Progenitor cell of endocrine pancreas (in vitro differentiated cells): ENCODE measurements around the gene SPOCK1. TPM values are rescaled to one million over a fixed set of nuclear protein-coding genes. Genes with fewer than 3 reads are reported as not detected.

Experiments used
- DNase-seq: peaks from one replicate; pipeline ENCODE4 v3.0.0; 2021; ENCODE audit warnings: low spot score; ENCODE audit not compliant: unreplicated experiment
- H3K27ac Mint-ChIP-seq: 2 replicates; pipeline ENCODE4 v1.8.0; 2021; ENCODE audit warnings: mild to moderate bottlenecking, moderate library complexity, mixed read lengths
- H3K27me3 Mint-ChIP-seq: 2 replicates; pipeline ENCODE4 v1.8.0; 2021; ENCODE audit warnings: mixed read lengths
- H3K36me3 Mint-ChIP-seq: 2 replicates; pipeline ENCODE4 v1.8.0; 2022; ENCODE audit warnings: mixed read lengths; ENCODE audit not compliant: insufficient read depth
- H3K4me1 Mint-ChIP-seq: 2 replicates; pipeline ENCODE4 v1.8.0; 2021; ENCODE audit warnings: low read depth, mixed read lengths
- H3K4me3 Mint-ChIP-seq: 2 replicates; pipeline ENCODE4 v1.8.0; 2021; ENCODE audit warnings: low read depth, mild to moderate bottlenecking, moderate library complexity, mixed read lengths
- H3K9me3 Mint-ChIP-seq: 2 replicates; pipeline ENCODE4 v1.8.0; 2021; ENCODE audit warnings: low read depth, mixed read lengths
- total RNA-seq: library from RNA; stranded (reverse); gene quantifications from 2 replicates; pipeline ENCODE4 v1.2.1, GENCODE V29; 2021
- TF ChIP-seq, protein P1 (sequence below): fragments of 200-600 bp; sonication (generic); IDR thresholded peaks from one replicate; pipeline ENCODE4 v1.5.0; 2021; ENCODE audit warnings: antibody characterized with exemption, mild to moderate bottlenecking; ENCODE audit not compliant: unreplicated experiment

Gene SPOCK1
- total RNA-seq, 1 donor from 2014 or later, result 41.4 TPM

DNA sequence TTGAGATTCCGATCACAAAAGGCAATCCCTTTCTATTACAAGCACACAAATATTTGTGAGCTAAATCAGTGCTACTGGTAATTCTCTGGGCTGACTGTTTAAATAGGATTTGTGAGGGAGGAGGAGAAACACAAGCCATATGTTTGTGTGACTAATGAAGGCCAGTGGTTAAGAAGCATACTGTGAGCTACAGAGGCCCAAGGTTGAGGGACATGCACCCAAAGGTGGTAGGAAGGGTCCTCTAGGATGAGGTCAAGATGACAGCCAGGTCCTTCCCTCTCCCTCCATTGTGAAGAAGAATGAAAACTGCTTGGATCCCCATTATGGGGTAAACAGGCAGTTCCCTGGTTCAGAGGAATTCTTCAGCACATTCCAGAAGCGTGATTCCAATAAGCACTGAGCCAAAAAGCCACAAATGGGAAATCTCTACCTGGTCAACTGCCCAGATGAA, 83.9 kb downstream of the SPOCK1 start:
- TF ChIP-seq, protein P1, sequence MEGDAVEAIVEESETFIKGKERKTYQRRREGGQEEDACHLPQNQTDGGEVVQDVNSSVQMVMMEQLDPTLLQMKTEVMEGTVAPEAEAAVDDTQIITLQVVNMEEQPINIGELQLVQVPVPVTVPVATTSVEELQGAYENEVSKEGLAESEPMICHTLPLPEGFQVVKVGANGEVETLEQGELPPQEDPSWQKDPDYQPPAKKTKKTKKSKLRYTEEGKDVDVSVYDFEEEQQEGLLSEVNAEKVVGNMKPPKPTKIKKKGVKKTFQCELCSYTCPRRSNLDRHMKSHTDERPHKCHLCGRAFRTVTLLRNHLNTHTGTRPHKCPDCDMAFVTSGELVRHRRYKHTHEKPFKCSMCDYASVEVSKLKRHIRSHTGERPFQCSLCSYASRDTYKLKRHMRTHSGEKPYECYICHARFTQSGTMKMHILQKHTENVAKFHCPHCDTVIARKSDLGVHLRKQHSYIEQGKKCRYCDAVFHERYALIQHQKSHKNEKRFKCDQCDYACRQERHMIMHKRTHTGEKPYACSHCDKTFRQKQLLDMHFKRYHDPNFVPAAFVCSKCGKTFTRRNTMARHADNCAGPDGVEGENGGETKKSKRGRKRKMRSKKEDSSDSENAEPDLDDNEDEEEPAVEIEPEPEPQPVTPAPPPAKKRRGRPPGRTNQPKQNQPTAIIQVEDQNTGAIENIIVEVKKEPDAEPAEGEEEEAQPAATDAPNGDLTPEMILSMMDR, result no peak
- Mint-ChIP-seq H3K27ac (no peak overlapping the region), H3K27me3 (no peaks in the 10 kb centered on the region), H3K9me3 (peaks cover 12% of the 10 kb centered on the region), H3K4me3 (no peak overlapping the region), H3K36me3 (no peaks in the 10 kb centered on the region), H3K4me1 (no peaks in the 10 kb centered on the region)
- no peak for DNase-seq

DNA sequence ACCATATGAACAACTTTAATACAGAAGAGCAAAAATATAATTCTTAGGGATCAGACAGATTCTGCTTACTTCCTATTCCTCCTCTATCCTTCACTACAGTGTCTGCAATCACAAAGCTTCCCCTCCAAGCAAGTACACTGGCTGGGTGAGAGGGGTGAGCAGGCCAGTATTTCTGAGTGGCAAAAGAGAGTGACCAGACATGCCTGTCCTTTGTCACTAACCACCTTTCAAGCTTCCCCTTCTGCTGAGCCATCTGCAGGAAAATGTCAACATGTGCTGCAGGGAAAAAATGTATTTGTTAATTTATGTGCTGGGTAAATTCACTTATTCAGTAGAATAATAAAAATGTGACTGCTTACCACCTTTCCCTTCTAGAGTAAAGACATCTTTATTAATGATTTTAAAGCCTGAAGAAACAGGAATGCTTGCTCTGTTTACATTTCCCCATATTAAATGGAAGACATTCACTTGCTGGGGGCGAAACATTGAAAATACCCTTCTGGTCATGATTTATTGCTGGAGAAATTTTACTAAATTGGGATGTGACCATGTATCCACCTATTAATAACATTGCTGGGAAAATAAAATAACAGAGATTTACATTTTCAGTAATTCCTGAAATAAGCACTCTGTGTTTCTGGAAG, 84.9 kb downstream of the SPOCK1 start:
- peaks cover 8% of the 10 kb centered on the region for H3K9me3 Mint-ChIP-seq
- H3K4me3 Mint-ChIP-seq, result no peak overlapping the region
- no peaks in the 10 kb centered on the region for H3K27me3 Mint-ChIP-seq
- TF ChIP-seq, protein P1, result no peak
- H3K36me3 Mint-ChIP-seq, result no peaks in the 10 kb centered on the region
- H3K27ac Mint-ChIP-seq, result no peak overlapping the region
- DNase-seq, result no peak
- no peaks in the 10 kb centered on the region for H3K4me1 Mint-ChIP-seq

DNA sequence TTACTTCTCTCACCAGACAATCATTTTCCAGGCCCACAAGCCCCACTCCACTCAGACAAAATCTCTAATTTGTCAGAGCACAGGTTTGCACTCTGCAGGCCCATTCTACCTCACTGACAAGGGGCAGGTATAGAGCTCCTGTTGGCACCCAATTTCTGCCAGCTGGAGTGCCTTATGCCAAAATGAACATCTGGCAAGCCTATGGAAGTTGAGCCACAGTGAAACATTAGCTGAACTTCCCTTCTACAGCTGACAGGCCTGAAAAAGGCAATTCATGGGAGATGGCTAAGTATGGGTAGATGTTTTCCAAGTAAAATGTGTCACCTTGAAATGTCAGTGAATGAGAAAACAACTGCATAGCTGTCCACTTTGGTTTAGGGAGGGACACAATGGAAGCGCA, 87.0 kb downstream of the SPOCK1 start:
- H3K36me3 Mint-ChIP-seq, result no peaks in the 10 kb centered on the region
- TF ChIP-seq, protein P1, result no peak
- H3K27ac Mint-ChIP-seq, result no peak overlapping the region
- H3K4me3 Mint-ChIP-seq, result no peak overlapping the region
- H3K4me1 Mint-ChIP-seq, result no peaks in the 10 kb centered on the region
- peaks cover 8% of the 10 kb centered on the region for H3K9me3 Mint-ChIP-seq
- H3K27me3 Mint-ChIP-seq, result no peaks in the 10 kb centered on the region
- no peak for DNase-seq

DNA sequence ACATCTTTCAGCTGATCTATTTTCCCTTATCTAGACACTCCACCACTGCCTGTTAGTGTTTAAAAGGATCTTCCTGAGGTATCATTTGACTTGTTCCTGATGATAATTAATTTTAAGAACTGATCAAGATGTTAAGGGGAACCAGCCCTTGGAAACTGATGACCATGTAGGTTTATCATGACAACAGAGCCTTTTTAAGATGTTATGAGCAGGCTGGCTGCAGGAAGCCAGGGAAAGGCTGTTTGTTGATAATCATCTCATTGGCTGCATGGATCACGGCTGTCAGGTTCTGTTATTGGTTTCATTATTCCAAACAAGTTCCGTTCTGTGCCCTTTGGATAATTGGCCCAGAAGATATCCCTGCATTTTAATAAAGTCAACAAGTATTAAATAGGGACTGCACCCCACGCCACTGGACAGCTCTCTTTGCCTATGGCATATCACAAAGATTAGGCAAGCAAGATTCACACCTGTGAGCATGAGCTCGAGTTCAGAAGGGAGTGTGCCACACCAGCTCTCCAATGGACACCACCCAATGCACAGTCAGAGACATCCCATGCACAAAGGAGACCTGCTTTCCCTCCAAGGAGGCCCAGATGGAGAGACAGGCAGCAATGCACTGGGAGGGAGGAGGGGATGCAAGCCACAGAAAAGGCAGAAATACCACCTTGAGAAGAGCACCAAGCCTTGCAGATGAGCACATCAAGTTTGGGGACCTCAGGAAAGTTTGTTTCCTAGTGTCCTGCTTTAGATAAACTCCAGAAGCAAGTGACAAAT, 88.7 kb downstream of the SPOCK1 start:
- Mint-ChIP-seq H3K4me3 (no peak overlapping the region), H3K9me3 (peaks cover 3% of the 10 kb centered on the region), H3K36me3 (no peaks in the 10 kb centered on the region), H3K4me1 (no peaks in the 10 kb centered on the region), H3K27me3 (no peaks in the 10 kb centered on the region), H3K27ac (no peak overlapping the region)
- DNase-seq, result no peak
- TF ChIP-seq, protein P1, result no peak

DNA sequence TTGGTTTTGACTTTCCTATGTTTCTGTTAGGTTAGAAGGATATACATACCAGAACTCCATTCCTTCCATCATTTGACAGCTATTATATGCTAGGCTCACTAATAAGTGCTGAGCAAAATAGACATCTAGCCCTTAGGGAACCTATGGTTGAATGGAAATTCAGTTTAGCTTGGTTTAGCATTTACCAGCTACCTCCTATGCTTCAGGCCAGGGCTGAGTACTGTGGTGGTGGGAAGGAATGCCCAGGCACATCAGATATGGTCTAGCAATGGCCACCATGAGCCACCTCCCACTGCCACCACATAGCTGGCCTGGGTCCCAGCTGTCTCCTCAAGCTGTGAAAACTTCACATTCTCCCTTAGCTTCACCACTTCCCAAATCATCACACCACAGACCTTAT, 89.4 kb downstream of the SPOCK1 start:
- Mint-ChIP-seq H3K36me3 (no peaks in the 10 kb centered on the region), H3K27ac (no peak overlapping the region), H3K9me3 (no peaks in the 10 kb centered on the region), H3K27me3 (no peaks in the 10 kb centered on the region), H3K4me3 (no peak overlapping the region), H3K4me1 (no peaks in the 10 kb centered on the region)
- DNase-seq, result no peak
- TF ChIP-seq, protein P1, result no peak
